ENCODE measurements around the gene FREM3.

The FREM3 gene

GRCh38 chr4:143658336-143658735 is 42.1 kb downstream of the FREM3 start:
- DNase-seq, result no peak

DNA sequence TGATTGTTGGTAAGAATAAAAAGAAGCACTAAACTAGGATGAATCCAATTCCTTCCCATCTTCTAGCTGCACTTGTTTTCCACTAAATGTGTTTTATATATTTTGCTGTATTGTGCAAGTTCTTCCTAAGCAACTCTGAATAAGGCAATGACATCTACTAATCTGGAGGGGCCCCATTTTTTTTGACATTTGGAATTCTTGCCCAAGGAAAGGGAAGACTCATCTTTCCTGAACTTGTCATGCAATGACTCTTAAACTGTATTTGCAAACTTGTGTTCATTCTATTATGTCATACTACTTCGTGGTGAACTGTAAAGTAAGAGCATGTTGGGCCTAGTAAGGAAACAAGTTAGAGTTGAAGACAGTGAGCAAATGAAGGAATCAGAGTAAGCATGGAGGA is 45.9 kb downstream of the FREM3 start:
- DNase-seq, result no peak

GRCh38 chr4:143653031-143653430 is 47.4 kb downstream of the FREM3 start:
- DNase-seq, result no peak

DNA sequence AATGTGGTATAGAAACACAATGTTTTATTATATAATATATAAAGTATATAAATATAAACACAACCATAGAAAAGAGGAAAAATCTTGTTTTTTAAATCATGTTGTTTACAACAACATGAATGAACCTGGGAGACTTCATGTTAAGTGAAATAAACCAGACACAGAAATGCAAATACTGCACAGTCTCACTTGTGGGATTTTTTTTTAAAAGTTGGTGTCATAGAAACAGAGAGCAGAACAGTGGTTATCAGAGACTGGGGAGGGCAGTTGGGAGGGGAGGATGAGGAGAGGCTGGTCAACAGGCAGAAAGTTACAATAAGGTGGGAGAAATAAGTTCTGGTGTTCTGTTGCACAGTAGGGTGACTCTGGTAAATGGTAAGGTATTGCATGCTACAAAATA is 57.1 kb downstream of the FREM3 start:
- DNase-seq, result no peak

- DNase-seq, result no peak
These were observed 57.9 kb downstream of the FREM3 start for GRCh38 chr4:143642611-143643010.

- no peak for DNase-seq
These were observed 59.1 kb downstream of the FREM3 start for GRCh38 chr4:143641361-143641760.

GRCh38 chr4:143634763-143635162 is 65.7 kb downstream of the FREM3 start:
- no peak for DNase-seq

DNA sequence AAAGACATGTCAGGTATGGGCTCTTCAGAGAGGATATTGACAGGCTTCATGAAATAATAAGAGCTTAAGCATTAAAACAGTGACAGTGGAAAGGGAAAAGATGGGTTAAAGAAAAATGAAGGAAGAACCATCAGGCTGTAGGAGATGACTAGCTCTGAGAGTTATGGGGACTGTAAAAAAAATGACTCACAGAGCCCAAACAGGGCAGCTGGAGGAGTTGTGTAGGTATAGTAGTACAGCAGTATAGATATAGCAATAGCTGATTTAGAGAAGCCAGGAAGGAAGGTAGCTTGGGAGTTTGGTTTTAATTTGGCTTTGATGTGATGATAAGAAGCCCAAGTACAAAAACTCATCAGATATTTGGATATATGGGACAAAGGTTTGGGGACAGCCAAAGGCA is 66.6 kb downstream of the FREM3 start:
- DNase-seq, result no peak

- DNase-seq, result peak; percentile 74
These were observed 74.2 kb downstream of the FREM3 start for GRCh38 chr4:143626134-143626911.

DNA sequence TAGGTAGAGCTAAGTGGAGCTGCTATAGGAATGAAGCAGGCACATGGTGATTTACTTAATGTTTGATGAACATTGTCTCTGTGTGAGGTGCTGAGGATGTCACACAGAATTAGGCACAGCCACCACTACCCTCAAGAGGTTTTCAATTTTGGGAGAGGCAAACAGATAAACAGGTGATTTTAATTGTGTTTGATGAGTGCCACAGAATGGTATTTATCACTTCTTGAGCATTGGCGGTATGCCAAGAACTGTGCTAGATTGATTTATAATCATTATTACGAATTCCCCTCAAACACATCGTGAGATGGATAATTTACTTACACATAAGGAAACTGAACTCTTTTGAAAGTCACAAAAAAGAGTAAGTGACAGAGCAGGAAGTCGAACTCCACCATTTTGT is 74.8 kb downstream of the FREM3 start:
- DNase-seq, result no peak

- no peak for DNase-seq
These were observed 76.6 kb downstream of the FREM3 start for GRCh38 chr4:143623896-143624295.

GRCh38 chr4:143618811-143619210 is 81.7 kb downstream of the FREM3 start:
- DNase-seq, result no peak

DNA sequence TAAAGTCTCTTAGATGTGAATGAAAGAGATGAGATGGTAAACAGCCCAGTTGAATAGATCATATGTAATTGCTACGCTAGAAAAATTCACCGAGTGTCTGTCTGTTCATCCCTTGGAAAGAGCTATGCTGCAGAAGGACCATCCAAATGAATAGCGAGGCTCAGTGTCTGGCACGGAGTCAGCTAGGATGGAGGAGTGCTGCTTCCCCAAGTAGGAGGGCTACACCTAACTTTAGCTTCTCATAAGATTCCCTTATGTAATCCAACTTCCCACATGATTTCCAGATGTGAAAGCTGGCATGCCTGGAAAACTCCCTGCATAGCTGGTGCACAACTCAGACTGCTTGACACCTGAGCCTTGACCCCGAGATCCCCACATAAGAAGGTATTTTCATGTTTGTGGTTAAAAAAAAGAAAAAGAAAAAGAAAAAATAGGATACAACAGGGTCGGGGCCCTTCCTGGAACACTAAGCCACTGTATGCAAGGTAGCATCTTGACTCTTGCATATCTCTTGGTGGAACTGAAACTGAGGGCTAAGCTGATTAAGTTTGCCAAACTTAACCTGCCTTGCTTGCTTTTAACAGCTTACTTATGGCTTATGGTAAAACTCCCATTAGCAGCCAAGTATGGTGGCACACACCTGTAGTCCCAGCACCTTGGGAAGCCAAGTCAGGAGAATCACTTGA is 82.3 kb downstream of the FREM3 start:
- DNase-seq, result no peak

- DNase-seq, result no peak
These were observed 83.7 kb downstream of the FREM3 start for GRCh38 chr4:143616771-143617170.

DNA sequence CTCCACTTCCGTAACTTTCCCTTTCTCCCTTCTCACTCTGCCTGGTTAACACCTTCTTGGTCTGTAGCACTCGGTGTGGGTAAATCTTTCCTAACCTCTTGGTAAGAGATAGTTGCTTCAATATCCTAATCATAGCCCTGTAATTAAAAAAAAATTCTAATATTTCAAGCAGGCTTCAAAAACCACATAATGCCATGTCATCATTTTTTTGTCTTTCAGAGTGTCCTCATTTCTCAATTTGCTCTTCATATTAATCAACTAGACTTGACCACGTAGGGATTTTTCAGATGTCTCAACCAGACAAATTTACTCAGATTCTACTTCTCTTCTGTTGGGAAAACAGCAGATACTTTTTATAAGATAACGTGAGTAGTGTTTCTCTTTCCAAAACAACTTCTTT is 91.0 kb downstream of the FREM3 start:
- DNase-seq, result no peak

GRCh38 chr4:143606480-143606879 is 94.0 kb downstream of the FREM3 start:
- no peak for DNase-seq

- DNase-seq, result no peak
These were observed 100.6 kb downstream of the FREM3 start for GRCh38 chr4:143599827-143600226.

GRCh38 chr4:143598816-143599215 is 101.7 kb downstream of the FREM3 start:
- no peak for DNase-seq

DNA sequence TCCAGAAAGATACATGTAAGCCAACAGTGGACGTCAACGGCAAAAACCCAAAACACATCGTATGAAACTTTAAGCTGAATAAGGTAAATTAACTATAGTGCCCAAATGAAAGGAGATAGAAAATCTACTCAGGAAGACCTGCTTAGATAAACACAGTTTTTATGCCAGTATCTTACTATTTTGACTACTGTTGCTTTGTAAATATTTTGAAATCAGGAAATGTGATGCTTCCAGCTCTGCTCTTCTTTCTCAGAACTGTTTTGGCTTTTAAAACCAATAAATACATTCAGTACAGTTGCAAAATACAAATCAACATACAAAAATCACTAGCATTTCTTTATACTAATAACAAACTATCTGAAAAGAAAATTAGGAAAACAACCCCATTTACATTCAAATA is 103.2 kb downstream of the FREM3 start:
- DNase-seq, result no peak

DNA sequence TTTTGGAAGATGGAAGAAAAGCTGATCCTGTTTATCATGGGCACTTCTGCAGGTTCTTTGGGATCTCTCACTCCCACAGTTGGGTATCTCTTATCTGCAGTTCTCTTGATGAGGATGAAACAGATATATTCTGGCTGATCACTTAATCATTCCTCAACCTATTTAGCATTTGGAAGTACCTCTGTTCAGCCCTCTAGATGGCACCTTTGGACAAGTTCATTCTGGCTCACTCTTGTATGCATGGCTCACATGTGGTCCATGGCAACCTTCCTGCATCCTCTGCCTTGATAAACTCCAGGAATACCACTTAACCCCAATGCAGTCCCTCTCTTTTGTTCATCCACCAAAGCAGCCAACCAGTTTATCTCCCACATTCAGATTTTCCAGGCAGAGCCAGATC is 112.8 kb downstream of the FREM3 start:
- no peak for DNase-seq

DNA sequence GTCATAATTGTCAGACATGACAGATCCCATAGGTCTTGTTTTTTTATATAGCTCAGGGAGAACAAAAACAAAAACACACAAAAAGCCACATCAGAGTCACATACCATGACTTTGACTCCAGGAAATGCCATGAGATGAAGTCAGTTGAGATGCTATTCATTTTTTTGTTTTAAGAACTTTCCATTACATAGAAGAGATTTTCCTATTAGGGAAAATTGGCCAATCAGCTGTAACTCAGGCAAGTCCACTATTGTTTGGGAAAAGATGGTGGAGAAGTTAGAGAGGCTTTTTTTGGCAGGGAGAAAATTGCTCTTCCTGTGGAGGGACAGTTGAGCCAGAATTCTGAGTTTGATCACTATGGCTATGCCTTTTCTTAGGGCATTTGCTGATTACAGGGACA is 114.4 kb downstream of the FREM3 start:
- no peak for DNase-seq

DNA sequence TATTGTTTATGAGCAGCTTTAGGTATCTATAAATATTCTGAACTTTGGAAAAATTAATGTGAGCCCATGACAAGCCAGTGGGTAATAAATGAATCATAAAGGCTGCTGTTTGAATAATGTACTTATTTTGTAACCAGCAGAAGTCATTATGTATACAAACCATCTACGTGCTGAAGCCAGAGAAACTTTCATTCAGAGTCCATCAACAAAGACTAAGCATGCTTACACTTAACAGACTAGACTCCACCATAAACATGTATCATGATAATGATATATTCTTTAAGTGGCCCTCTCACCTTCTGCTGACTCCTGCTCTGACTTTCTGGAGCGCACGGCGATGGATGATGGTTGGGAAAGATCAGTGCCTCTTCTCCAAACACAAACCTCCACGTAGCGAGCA is 114.9 kb downstream of the FREM3 start:
- DNase-seq, result no peak

DNA sequence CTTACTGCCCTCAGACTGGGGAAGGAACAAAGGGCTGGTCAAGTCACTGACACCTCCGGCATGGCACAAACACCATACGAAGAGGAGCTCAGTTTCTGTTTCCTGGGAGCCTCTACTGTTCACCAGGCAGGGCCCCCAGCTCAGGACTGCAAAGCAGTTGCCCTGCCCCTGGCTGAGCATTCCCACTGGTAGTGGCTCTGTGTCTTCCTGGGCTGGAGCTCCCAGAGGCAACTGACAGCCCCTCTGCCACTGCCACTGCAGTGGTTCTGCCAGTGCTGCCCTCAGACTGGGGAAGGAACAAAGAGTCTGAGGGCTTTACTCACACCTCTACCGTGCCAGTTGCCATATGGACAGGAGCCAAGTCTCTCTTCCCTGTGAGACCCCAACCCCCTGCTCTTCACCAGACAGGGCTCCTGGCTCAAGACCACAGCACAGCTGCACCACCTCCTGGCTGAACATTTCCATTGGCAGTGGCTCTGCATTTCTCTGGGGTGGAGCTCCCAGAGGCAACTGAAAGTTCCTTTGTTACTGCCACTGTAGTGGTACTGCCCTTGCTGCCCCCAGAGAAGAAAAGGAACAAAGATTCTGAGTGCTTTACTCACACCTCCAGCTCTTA is 119.0 kb downstream of the FREM3 start:
- DNase-seq, result no peak

DNA sequence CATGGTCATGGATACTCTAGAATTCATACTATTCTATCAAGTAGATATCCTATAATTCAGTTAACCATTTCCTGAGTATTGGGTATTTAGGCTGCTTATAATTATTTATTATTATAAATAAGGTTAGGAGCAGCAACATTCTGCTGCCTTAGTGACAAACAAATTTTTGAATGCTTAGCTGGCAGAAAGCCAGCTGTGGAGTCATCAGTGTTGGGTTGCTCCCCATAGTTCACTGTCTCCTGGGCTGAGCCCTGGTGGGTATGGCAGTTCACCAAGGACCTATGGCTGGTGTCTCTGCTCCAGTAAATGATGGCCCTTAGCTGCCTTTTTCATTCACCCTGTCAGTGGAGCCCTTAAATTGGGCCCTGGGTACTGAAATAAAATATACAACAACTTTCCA is 125.1 kb downstream of the FREM3 start:
- DNase-seq, result no peak

All from left hindlimb (tissue), 1 donor.